Fibroblast of the aortic adventitia (primary cell): ENCODE measurements around the gene TGFB3. TPM values are rescaled to one million over a fixed set of nuclear protein-coding genes. Genes with fewer than 3 reads are reported as not detected.

Experiments
- DNase-seq: peaks from one replicate; pipeline ENCODE4 v3.0.0-alpha.2; 2010; ENCODE audit warnings: low read depth
- H3K4me3 ChIP-seq: 2 replicates; pipeline ENCODE4 v1.5.1; 2011; ENCODE audit warnings: low read depth, mild to moderate bottlenecking, control low read depth, low read length, moderate library complexity
- CTCF ChIP-seq: IDR thresholded peaks from 2 replicates; pipeline ENCODE4 v1.5.1; 2011; ENCODE audit warnings: mild to moderate bottlenecking, low read length, control low read depth, inconsistent platforms; ENCODE audit not compliant: insufficient read depth
- total RNA-seq: library from RNA; depleted of rRNA; stranded (reverse); fragments of >200 nt; gene quantifications from 2 replicates; pipeline ENCODE4 v1.2.3, GENCODE V29; 2012; ENCODE audit warnings: low replicate concordance

TGFB3 gene
- total RNA-seq, 1 donor, result 9.9 TPM

GRCh38 chr14:75976826-75977581, 4.8 kb downstream of the TGFB3 start:
- DNase-seq, result peak; percentile 29
- no peak overlapping the region for H3K4me3 ChIP-seq

GRCh38 chr14:75972801-75973421, 8.9 kb downstream of the TGFB3 start:
- DNase-seq, result no peak
- TF ChIP-seq CTCF, result no peak
- no peak overlapping the region for H3K4me3 ChIP-seq

More at GRCh38 chr14:75976826-75977581, 4.8 kb downstream of the TGFB3 start:
- no peak for TF ChIP-seq CTCF

- no peak for TF ChIP-seq CTCF
- H3K4me3 ChIP-seq, result no peak overlapping the region
- no peak for DNase-seq
Measured at GRCh38 chr14:75971509-75971908, 10.3 kb downstream of the TGFB3 start.

- no peak for DNase-seq
- TF ChIP-seq CTCF, result no peak
- no peak overlapping the region for H3K4me3 ChIP-seq
Measured at GRCh38 chr14:75970989-75971388, 10.8 kb downstream of the TGFB3 start.

- DNase-seq, result no peak
- H3K4me3 ChIP-seq, result no peak overlapping the region
- no peak for TF ChIP-seq CTCF
Measured at GRCh38 chr14:75969891-75970290, 11.9 kb downstream of the TGFB3 start.

- TF ChIP-seq CTCF, result no peak
- DNase-seq, result no peak
Measured at GRCh38 chr14:75969126-75969525, 12.7 kb downstream of the TGFB3 start.

More at GRCh38 chr14:75969126-75969525, 12.7 kb downstream of the TGFB3 start:
- H3K4me3 ChIP-seq, result no peak overlapping the region
